HG03521 (cell line): ENCODE results near the gene TPGS2.
"Not testable (repeated sequence)": the region's sequence is repeated elsewhere in the genome, so short reads cannot be mapped to it uniquely, and the experiment has no call there.

Experiments
- ATAC-seq: cut with Tn5 transposase; IDR thresholded peaks from one replicate; pipeline ENCODE4 v1.9.1; 2021; ENCODE audit warnings: mild to moderate bottlenecking, moderate library complexity; ENCODE audit not compliant: unreplicated experiment

TPGS2 gene, protein sequence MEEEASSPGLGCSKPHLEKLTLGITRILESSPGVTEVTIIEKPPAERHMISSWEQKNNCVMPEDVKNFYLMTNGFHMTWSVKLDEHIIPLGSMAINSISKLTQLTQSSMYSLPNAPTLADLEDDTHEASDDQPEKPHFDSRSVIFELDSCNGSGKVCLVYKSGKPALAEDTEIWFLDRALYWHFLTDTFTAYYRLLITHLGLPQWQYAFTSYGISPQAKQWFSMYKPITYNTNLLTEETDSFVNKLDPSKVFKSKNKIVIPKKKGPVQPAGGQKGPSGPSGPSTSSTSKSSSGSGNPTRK

DNA sequence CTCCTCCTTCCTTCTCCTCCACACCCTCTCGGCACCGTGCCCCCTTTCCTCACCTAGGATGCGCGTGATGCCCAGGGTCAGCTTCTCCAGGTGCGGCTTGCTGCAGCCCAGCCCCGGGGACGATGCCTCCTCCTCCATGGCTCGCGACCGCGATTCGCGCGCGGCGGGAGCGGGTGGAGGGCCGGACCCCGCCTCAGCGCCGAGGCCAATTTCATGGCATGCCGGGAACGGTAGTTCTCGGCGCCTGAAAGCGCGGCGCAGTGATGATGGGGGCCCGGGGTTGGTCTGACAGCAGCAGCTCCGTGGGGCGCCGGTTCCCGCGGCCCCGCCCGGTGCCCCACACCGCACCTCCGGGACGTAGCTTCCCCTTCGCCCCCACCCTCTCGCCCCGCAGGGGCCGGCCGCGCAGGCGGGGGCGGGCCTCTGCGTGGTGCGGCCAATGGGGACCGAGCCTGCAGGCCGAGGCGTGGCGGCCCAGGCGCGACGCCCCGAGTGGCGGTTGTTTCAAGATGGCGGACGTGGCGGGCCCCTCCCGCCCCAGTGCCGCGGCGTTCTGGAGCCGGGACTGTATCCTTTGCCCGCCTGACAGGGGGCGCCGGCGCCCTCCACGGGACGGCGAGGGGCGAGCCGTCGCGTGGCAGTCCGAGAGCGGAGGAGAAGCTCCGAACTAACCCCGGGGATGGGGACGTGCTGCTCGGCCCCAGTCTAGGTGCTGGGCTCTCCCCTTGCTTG is at the start of gene TPGS2, which contains the start of gene KIAA1328:
Gene TPGS2, minus strand, starts transcription at position 373 of the 732 bp plus-strand sequence. Its CDS starts 235 bp downstream, at position 138.
Gene KIAA1328, plus strand, starts transcription at position 498 of the 732 bp plus-strand sequence. Its CDS starts 12 bp downstream, at position 510.
- peak; percentile 91 for ATAC-seq

DNA sequence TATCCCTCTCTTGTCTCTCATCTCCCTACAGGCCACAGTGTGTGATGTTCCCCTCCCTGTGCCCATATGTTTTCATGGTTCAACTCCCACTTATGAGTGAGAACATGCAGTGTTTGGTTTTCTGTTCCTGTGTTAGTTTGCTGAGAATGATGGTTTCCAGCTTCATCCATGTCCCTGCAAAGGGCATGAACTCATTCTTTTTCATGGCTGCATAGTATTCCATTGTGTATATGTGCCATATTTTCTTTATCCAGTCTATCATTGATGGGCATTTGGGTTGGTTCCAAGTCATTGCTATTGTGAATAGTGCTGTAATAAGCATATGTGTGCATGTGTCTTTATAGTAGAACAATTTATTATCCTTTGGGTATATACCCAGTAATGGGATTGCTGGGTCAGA is 45.0 kb upstream of the TPGS2 start:
- not testable (repeated sequence) for ATAC-seq

DNA sequence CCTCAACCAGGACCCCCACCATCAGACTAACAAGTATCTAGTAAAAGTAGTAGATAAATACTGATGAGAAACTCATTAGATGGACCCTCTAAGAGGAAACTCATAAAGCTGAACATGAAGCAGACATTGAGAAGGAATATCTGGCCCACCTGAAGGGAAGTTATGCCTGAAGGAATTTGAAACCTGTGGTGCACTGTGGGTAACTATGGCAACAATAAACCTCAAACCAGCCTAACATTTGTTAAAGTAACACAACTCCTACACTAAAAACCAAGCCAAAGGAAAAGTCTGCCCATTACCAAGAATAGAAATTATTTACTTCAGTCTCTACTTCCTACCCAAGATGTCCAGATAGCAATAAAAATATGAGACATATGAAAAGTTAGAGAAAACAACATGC is 43.5 kb upstream of the TPGS2 start:
- no peak for ATAC-seq

DNA sequence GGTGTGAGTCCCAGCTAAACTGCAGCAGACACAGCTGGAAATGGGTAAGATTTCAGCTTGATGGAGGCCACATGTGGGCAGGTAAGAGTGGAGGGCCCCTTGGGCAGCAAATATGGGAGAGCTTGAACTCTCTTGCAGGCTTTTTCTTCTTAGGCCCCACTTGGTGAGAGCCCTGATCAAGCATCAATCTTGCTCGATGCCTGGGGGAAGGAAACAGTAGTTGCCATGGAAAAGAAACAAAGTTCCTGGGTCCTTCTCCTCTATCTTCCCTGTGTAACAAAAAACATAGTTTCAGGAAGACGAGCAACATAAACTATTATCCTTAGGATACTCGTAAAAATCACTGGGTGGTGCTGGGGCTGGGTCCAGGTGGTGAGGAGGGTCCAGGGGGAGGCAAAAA is 43.0 kb upstream of the TPGS2 start:
- no peak for ATAC-seq

DNA sequence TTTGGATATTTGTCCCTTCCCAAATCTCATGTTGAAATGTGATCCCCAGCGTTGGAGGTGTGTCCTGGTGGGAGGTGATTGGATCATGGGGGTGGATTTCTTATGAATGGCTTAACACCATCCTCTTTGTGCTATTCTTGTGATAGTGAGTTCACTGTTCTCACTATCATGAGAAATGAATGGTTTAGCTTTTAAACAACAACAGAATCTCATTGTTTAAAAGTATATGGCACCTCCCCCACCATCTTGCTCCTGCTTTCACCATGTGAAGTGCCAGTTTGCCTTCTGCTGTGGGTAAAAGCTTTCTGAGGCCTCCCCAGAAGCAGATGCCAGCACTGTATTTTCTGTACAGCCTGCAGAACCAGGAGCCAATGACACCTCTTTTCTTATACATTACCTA is 38.3 kb upstream of the TPGS2 start:
- ATAC-seq, result no peak

DNA sequence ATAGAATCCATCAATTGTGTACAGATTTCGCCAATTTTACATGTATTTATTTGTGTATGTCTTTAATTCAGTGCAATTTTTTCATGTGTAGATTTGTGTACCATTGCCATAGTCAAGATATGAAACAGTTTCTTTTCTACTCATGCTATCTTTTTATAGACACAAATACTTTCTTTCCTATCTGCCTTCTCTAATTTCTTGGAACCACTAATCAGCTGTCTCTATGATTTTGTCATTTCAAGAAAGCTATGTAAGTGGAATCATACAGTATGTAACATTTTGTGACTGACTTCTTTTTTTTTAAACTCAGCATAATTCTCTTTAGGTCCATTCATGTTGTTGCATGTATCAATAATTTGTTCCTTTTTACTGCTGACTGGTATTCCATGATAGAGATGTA is 33.4 kb upstream of the TPGS2 start:
- no peak for ATAC-seq

DNA sequence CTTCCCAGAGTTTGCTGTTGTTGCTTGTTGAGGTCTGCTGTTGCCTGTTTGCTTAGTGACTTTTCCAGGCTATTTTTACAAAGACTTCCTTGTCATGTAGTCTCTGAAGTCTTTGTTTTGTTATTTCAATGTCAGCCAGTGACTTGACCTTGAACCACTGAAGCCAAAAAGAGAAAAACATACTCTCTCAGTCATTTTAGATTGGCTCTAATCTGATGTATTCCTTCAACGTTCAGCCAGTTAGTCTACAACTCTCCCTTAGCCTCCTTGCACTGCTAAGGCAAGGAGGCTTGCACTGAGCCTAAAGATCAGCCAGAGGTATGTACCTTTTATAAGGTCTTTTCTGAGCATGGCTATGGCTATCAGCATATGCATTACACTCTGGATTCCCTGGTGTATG is 28.0 kb upstream of the TPGS2 start:
- no peak for ATAC-seq

DNA sequence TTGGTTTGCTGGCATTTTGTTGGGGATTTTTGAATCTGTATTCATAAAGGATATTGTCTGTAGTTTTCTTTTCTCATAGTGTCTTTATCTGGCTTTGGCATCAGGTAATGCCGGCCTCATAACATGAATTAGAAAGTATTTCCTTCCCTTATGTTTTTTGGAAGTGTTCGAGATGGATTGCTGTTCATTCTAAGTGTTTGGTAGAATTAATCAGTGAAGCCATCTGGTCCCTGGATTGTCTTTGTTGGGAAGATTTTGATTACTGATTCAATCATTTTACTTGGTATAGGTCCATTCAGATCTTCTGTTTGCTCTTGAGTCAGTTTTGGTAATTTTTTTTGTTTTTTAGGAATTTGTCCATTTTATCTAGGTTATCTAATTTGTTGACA is 22.4 kb upstream of the TPGS2 start:
- ATAC-seq, result no peak

DNA sequence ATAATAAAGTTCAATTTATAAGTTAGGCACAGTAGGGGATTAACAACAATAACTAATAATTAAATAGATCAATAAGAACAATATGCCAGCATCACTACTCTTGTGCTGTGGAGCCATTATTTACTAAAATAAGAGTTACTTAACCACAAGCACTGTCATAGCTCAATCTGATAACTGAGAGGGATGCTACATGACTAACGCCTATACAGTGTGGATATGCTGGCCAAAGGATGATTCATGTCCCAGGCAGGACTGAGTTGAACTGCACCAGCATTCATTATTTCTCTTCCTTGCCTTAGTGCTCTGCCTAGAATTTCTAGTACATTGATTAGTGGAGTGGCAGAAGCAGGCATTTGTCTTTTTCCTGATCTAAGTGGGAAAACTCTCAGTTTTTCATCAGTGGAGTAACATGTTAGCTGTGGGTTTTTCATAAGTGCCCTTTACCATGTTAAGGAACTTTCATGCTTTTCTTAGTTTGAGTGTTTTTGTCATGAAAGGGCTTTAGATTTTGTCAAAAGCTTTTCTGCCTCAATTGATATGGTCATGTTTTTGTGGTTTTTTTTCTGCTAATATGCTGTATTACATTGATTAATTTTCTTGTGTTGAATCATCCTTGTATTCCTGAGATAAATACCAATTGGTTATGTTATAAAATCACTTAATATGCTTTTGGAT is 21.9 kb upstream of the TPGS2 start:
- ATAC-seq, result no peak

DNA sequence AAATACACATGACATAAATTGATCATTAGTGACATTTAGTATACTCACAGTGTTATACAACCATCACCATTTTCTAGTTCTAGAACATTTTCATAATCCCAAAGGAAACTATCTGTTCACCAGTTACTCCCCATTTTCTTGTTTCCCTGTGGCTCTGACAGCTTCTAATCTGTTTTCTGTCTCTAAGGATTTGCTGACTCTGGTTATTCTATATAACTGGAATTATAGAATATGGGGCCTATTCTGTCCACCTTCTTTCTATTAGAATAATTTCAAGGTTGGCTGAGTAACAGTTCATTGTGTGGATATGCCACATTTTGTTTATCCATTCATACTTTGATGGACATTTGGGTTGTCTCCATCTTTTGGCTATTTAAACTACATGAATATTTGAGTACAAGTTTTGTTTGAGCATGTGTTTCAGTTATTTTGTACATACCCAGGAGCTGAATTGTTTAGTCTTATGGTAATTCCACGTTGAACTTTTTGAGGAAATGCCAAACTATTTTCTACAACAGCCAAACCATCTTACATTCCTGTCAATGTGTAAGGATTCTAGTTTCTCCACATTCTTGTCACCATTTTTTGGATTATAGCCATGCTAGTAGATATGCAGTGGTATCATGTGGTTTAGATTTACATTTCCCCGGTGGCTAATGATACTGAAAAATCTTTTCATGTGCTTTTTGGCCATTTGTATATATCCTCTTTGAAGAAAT is 20.6 kb upstream of the TPGS2 start:
- no peak for ATAC-seq

DNA sequence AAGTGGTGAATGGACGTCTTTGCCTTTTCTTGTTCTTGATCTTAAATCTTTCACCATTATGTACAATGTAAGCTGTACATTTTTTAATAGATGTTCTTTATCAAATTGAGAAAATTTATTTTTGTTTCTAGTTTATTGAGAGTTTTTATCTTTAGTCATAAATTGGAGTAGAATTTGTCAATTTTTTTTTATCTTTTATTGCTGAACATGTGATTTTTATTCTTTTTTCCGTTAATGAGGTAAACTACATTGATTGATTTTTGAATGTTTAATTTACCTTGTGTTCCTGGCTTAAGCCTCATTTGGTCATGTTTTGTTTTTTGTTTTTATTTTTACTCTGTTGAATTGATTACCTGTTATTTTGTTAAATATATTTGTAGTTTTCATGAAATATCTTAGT is 19.8 kb upstream of the TPGS2 start:
- no peak for ATAC-seq

DNA sequence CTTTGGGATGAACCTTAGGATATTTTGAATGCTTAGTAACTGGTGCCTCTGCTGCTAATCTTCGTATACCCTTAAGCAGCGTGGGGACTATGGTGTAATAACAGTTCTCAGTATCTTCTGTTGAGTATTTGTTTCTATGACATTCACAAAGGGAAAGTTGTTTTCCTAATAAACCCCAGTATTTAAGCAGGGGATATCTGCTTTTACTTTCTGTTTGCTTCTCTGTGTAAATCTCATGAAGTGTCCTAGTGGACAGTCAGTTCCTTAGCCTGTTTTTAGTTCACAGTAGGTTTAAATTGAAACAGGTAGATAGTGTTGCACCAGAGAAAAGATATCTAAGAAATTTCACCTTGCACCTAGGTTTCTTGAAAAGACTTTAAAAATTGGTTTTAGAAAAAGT is 15.0 kb upstream of the TPGS2 start:
- no peak for ATAC-seq

DNA sequence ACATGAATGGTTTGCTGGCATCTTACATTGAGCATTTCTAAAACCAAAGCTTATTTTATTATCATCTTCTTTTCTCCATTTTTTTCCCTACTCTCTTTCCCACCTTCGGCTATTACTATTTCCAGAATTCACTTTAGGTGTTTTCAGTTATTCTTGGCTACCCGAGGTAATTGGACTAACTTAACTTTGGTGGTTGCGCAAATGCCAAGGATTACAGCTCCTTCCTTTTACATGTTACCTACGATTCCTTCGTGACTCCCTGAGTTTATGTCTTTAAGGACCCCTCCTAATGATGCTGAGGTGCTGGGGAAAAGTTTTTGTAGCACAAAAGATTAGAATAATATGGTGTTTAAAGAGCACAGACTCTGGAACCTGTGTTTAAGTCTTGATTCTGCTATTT is 14.4 kb upstream of the TPGS2 start:
- no peak for ATAC-seq

DNA sequence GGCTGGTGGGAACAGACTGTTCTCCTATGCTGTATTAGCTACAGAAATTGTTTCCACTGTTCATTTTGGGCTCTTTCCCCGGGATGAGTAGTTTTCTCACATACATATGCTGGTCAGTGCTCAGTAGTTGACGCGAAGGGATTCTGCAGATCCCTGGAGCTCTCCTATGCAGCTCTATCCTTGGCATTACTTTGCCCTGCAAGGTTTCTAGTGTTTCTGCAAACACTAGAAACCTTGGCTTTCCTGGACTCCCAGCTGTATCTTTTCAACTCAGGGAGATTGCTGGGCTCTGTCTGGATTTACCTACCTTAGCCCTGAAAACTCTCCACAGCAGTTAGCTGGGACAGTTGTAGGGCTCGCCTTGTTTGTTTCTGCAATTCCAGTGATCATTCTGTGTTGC is 11.0 kb upstream of the TPGS2 start:
- no peak for ATAC-seq

DNA sequence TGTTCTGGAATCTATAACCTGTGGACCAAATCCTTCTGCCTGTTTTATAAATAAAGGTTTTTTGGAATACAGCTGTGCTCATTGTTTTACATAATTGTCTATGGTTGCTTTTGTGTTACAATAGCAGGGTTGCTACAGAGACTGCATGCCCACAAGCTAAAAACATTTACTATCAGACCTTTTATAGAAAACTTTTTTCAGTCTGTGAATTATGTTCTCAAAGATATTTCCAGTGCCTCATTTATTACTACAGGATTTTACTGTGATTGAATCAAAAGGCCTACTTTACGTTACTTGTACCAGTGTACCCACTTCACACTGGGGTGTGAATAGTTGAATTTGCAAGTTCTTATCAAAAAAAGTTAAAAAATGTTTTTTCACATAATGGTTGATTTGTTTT is 7.1 kb upstream of the TPGS2 start:
- ATAC-seq, result no peak

DNA sequence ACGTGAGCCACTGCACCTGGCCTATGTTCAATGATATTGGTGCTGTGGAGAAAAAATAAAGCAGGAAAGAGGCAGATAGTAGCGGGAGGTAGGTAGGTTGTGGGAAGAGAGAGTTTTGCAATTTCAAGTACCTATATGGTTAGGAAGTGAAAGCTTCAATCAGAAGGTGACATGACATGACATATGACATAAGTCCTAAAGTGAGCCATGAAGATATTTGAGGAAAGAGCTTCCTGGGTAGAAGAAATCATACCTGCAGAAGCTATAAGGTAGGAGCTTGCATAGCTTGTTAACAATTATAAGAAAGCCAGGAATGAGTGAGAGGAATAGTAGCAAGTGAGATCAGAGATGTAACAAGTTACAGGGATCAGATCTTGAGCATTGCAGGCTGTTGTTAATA is 4.3 kb upstream of the TPGS2 start:
- ATAC-seq, result no peak

DNA sequence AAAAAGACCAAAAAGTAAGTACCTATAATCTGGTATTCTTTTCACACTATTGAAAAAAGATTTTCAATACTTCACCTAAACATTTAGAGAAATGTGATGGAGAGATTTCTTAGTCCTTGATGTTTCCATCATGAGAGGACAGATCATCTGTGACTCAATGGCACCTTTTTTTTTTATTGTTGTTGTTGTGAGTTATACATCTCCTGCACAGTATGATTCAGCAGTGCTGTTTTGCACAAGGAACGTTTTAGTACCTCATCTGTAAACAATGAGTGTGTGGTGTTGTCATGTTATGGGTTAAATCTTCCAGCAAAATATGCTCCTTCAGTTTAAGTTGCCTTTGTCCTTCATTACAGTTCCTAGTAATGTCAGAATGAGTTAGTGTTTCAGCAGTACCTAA is 2.3 kb upstream of the TPGS2 start:
- no peak for ATAC-seq

DNA sequence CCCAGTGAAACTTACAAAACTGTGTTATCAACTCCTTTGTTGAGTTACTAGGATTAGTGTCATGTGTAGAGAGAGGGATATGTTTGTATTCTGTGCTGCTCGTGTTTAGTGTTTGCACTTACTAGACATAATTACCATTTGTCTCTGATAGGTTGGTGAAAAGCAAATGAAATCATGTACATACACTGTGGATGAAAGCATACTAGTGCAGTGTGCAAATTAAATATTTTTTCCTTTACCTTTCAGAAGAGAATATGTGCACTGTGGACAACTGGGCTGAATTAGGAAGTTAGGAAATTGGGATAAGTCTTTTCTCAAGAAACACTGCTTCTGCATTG is 1.3 kb upstream of the TPGS2 start:
- no peak for ATAC-seq

DNA sequence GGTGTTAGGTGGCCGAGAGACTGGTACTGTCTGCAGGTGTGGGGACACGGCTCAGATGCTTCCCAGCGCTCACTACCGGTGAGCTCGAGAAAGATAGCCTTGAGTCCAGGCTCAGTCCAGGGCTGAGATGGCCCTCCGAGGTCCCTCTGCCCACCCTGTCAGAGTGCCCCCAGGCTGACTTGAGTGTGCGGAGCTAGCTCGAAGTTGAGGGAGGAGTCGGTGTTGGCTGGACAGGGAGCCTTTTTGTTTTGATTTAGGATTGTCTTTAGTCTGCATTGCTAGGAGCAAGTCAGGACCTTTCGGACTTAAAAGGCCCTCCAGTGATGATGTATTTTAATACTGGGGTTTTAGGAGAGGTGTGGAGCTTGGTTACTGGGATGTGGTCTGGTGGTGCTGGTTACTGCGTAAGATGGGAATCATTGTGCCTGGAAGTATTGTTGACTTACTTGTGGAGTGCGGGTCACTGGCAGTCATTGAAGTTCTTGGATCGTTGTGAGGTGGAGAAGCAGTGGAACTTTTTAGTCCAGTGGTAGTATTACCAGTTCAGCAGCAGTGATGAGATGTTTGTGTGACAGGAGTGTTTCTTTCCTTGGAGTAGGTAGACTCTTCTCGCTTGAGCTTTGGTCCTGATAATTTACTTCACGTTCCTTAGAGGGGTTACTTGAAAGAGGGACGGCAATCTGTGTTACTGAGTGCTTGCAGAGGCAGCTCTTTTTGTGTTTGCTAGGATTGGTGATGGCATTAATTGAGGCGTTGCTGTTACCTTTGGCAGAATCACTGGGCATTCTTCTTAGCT is 758 bp upstream of the TPGS2 start:
- ATAC-seq, result no peak

DNA sequence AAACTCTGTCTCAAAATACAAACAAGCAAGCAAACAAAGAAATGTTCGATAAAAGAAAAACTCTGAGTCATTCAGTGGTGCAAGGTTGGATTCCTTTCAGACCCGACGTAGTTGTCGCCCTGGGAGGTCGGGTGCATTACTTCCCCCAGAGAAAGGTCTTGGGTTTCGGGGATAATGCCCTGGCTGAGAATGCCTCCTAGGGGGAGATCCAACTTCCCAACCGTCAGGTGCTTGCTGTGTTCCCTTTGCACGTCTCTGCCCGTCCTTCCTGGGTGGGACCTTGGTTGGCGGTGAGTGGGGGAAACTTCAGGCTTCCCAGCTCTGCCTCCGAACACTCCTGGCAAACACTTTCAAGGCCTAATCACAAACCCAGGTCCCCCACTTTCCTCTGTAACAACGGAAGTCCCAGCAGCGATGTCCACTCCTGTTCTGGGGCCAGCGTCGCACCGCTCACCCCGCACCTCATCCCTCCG is 609 bp downstream of the TPGS2 start:
- no peak for ATAC-seq

DNA sequence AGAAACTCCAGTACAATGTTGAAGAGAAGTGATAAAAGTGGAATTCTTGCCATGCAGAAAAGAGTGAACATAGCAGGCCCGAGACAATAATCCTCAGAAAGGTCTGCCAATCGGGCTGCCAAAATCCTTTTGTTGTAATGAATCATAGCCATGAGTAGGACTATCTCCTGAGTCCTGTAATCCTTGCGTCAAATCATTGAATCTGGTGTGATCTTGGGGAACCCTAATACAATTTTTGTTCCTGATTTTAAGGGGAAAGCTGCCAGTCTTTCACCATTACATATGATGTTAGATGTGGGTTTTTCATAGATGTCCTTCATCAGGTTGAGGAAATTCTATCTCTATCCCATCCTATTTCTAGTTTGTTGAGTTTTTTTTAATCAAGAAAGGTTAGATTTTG is 2.2 kb downstream of the TPGS2 start:
- no peak for ATAC-seq
